HG03575 (cell line): Measurements from ENCODE around the gene MN1.
"Not testable (repeated sequence)": the region's sequence is repeated elsewhere in the genome, so short reads cannot be mapped to it uniquely, and the experiment has no call there.

Experiments used
- ATAC-seq: cut with Tn5 transposase; IDR thresholded peaks from one replicate; pipeline ENCODE4 v1.9.1; 2021; ENCODE audit not compliant: unreplicated experiment, insufficient number of reproducible peaks, low FRiP score; ENCODE audit errors: extremely low read depth

Gene MN1

DNA sequence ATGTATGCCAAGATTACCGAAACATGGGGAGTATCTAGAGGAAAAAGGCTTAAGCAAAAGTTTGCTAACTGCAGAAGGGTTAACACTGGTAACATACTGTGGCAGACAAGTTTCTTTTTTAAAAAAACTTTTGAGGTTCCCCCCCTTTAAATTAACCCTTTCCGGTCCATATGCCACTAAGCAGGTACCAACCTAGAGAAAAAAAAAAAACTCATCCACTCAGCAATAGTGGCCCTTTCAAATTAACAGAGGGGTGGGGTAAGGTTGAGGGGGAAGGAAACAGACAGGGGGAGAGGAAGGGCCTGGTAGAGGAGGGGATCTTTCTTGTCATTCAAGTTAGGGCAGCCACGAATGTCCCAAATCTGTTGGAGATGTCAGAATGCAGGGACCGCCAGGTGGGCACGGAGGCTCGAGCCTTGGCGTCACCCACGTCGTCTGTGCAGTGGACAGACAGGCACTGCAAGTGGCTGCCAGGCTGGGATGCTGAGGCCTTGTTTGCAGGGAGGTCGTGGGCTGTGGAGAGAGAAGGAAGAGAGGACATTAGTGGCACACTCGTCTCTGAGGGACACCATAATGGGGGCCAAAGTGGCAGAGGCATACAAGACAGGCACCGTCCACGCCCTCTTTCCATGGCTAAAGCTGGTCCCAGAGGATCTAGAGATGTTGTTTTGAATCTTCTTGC is 50.8 kb downstream of the MN1 start:
- ATAC-seq = no peak

DNA sequence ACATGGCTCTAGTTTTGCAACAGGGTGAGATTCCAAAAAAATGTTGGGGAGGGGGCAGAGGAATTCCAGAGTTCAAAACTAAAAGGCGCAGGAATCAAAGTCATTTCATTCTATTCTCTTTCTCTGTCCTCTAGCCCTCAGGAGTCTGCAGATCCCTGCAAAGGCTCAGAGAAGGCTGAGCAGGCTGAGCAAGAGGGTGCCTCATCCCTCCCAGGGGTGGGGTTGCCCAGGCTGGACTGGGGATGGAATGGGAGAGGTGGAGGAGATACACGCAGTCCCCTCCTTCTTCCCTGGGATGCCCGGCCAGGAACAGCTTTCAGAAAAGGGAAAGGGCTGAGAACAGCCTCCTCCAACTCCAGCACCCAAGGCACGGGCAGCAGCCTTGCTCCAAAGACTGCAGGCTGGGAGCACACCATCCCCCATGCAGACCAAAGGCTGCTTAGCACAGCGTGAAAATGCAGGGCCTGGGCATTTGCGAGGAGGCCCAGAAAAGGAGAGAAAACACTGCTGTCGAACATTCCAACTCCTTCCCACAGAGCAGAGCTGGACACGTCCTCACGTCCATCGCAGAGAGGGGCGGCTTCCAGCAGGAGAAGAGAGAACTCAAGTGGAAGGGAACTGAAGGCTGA is 51.8 kb downstream of the MN1 start:
- no peak for ATAC-seq

DNA sequence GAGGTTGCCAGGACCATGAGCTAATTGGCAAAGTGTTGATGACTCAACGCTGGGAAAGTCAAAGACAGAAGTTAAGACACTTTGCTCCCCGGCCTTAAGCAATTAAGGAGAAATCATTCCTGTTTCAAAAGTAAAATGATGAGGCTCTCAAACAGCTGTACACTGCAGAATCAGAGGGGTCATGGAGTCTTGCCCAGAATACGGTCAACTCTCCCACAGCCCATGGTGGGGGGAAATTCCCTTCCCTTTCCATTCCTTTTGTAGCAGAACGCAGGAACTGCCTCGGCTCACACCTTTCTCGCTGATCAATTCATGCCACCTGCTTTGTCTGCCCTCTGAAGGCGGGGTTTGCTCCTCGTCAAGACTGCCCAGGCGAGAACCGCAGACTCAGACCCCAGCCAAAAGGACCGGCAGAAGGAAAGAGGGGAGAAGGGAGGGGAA is 52.8 kb downstream of the MN1 start:
- no peak for ATAC-seq

DNA sequence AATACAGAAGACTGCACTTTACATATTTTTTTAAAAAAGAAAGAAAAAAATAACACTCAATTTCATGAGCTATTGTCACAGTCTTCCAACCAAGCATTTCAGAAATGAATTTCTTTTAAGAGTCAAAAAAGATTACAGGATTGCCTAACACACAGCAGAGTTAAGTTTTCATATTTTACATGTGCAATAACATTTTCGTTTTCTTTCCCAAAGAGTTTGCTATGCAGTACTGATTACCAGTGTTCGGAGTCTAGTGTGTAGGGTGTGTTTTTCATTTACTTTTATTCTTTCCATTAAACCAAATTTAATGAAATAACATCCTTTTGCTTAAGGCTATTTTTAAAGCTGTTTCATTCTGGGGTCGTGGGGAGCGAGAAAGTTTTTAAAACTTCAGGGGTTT is 53.2 kb downstream of the MN1 start:
- no peak for ATAC-seq

DNA sequence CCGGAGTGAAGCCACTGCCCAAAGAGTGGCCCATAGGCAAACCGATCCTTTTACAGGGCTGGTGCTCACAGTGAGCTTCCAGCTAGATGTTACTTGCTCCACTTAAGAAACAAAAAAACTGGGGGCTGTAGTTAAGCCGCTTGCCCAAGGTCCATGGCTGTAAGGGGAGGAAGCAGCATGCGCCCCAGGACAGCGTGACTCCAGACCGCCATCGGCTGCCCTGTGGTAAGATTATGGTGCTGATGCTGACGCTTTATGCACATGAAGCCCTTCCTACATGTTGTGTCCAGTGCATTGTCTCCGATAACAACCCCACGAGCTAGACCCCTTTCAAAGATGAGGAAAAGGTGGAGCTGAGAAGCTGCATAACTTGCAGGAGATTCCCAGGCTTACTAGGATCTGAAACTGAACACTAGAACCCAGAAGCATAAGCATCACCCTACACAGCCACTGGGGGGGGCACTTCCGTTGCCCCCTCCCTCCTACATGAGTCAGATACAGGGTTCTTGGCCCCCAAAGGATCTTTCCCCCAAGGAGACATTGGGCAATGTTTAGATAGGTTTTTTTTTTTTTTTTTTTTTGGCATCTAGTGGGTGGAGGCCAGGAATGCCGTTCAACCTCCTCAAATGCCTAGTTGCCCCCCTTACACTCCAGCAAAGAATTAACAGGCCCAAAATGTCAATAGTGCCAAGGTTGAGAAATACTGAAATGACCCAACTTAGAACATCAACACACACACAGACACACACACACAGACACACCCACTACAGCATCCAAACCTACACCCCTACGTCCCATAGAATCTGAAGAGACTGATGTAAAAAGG is 53.9 kb downstream of the MN1 start:
- no peak for ATAC-seq

DNA sequence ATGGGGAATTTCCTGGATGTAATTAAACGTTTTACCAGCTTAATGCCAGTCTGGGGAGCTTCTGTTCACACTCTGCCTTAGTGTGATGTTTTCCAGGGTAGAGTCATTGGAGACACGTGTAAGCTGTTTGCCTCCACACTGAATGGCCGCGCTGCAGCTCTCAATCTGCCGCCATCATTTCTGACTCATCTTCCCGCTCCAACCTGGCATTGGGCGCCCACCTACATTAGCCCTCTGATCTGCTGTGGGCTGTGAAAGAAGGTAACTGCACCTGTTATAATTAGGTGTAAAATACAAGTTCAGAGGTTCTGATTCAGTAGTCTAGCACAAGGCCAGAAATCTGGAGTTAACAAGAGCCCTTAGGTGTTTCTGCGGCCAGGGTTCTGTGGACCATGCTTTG is 54.6 kb downstream of the MN1 start:
- ATAC-seq = no peak

DNA sequence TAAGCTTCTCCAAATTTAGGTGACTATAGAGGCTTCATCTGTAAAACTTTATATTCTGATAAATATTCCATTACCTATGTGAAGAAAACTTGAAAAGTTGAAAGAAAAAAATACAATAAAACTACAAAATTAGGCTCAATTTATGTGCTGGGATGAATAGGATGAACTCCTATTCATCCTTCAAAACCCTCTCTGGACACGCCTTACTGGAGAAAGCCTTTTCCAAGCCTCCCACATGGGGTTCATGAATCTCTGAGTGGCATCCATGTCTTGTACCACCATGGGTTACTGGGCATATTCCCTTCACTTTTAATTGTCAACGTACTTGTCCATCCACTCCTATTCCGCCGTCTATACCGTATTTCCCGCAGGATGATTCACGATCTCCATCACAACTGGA is 55.7 kb downstream of the MN1 start:
- ATAC-seq = no peak

DNA sequence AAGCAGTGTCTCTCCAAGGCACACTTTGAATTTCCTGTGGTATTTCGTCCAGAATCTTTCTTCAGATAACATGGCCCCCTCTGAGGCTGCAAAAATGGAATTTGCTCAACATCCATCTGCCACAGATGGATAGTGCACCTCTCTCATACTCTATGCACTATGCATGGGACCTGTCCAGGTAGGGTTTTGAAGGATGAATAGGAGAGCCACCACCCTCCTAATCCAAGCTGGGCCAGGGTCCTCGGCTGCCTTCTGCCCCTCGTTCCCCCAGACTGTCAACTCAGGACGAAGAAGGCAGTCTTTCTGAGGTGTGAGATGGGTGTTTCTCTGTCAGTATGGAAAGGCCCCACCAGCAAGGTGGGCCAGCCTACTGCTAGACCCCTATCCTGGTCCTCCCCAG is 56.4 kb downstream of the MN1 start:
- ATAC-seq = no peak

DNA sequence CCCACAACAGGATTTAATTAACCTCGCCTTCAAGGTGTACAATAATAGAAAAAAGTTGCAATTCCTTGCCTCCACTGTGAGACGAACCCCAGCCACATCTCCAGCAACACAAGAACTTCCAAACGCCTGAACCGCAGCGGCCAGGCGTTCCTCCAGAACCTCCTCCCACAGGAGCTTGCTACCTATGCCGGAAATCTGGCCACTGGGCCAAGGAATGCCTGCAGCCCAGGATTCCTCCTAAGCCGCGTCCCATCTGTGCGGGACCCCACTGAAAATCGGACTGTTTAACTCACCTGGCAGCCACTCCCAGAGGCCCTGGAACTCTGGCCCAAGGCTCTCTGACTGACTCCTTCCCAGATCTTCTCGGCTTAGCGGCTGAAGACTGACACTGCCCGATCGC is 57.5 kb downstream of the MN1 start:
- ATAC-seq = not testable (repeated sequence)

DNA sequence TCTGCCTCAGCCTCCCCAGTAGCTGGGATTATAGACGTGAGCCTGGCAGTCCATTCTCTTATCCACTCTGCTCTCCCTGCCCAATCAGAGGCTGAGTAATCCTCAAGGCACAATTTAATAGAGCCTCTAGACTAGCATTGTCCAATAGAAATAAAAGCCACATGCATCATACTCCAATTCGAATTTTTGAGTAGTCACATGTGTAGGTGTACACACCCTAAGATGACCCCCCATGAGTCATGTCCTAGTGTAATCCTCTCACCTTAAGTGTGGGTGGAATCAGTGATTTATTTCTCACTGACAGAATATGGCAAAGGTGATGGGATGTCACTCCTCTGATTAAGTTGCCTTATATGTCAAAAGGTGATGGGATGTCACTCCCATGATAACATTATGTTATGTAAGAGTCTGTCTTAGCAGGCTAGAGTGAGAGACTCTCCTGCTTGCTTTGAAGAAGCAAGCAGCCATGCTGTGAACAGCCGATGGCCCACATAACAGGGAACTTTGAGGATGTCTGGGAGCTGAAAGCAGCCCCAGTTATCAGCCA is 61.3 kb downstream of the MN1 start:
- ATAC-seq = no peak

DNA sequence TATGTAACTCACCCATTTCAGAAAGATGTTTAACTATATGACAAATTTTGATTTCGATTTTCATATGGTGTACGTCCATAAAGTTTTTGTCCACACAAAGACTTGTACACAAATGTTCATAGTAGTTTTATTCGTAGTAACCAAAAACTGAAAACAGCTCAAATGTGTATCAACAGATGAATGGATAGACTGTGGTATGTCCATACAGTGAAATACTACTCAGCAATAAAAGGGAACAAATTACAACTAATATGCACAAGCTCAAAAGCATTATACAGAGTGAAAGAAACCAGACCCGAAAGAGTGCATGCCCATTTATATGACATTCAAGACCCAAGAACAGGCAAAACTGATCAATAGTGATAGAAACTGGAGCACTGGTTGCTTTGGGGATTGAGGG is 64.0 kb downstream of the MN1 start:
- no peak for ATAC-seq

DNA sequence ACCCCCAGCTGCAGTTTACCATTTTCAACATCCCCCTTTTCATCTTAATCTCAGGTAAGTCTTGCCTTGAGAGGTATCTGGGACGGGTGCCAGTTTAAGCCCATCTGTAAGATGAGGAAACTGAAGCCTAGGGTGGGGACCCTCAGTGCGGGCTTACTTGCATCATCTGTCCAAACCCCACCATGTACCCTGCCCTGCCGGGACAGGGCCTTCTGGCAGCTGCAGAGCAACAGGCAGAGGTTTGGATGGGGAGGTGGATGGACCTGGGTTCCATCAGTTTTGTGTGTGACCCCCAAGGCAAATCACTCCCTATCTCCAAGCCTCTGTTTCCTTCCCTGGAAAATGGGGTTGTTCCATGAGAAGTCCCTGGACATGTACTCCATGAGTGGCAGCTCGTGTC is 67.5 kb downstream of the MN1 start:
- ATAC-seq = no peak

DNA sequence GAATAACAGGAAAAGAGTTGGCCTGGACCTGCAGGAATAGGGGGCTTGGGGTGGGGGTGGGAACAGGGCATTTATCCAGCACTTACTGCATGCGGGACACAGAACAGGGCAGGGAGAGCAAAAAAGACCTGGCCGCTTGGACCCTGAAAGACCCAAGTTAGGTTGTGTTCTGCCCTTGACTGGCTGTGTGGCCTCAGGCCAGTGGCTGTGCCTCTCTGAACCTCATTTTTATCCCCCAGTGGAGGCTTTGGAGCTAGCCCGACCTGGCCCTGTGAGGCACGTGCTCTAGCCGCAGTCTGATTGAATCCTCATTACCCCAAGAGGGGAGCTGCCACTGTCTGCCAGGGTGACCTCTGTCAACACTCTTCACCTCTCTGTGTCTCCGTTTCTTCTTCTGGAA is 68.7 kb downstream of the MN1 start:
- ATAC-seq = no peak

DNA sequence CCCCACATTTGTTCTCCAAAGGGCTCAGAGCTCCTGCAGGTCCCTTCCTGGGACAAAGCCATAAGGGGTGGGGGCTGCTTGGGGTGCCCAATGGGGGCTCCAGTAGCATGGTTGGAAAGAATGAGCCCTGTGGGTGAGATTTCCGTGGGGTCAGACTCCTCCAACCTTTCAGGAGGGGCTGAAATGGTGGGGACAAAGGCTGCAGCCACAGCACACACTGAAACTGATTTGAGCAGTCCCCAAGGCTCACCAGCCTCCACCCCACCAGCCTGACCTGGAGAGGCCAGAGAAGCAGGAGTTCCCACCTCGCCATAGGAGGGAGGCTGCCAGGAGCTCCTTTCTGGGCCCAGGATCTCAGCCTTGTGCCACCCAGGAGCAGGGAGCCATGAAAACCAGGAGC is 69.2 kb downstream of the MN1 start:
- no peak for ATAC-seq

DNA sequence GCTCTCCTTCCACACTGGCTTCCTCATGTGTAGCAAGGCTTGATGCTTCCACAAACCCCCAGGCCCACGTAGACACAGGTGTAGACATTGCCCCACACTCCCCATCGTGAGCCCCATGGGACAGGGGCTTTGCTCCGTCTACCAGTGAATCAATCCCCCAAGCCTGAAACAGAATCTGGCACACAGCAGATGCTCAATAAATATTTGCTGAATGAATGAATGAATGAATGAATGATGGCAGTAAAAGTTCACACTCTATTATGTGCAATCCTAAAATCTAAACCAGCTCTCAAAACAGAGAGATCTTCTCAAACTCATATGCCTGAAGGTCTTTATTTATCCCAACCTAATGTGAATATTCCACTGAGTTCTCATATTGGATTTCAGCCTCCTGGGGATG is 69.9 kb downstream of the MN1 start:
- ATAC-seq = no peak

DNA sequence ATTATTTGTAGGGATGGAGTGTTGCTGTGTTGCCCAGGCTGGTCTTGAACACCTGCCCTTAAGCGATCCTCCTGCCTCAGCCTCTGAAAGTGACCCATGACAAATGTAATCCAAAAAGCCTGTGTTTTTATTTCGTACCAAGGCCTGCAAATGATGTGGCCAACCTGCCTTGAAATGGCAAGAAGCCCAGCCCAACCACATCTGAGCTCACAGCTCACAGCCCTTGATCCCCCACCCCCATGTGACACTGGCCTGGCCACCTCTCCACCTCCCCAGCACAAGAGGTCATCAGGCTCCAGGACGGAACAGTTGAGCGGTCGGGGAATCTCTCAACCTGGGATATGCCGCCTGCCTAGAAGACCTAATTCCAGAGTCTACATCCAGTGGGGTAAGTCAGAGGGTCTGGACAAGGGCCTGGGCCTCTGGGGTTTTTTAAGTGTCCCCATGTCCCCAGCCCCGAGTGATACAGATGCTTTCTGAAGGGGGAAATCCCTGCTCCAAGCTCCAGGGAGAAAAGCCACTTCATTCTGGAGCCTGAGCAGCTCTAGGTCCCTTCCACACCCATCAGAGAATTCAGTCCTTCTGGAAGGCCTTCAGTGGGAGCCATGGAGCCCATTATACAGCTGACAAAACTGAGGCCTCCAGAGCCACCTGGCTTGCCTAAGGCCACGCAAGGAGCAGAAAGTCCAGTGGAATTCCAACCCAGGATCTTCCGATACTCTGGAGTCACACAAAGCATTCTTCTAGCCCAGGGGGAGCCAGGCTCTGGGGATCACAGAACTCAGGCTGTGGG is 70.7 kb downstream of the MN1 start:
- ATAC-seq = no peak

DNA sequence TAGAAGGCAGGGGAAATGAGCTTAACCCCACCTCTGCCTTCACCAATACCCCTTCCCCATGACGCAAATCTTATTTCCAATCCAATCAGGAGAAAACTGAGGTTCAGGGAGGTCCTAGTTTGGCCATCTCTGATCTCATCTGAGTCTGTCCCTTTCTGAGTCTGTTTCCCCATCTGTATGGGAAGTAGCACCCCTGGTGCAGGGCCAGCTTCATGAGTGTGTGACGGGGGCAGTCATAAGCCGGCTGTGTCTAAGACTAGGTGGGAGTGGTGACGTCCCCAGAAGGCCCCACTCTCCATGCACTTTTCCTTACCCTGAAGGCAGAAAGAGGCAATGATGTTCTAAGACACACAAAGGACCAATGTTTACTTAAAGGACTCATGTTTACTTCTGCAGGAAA is 72.3 kb downstream of the MN1 start:
- ATAC-seq = no peak

DNA sequence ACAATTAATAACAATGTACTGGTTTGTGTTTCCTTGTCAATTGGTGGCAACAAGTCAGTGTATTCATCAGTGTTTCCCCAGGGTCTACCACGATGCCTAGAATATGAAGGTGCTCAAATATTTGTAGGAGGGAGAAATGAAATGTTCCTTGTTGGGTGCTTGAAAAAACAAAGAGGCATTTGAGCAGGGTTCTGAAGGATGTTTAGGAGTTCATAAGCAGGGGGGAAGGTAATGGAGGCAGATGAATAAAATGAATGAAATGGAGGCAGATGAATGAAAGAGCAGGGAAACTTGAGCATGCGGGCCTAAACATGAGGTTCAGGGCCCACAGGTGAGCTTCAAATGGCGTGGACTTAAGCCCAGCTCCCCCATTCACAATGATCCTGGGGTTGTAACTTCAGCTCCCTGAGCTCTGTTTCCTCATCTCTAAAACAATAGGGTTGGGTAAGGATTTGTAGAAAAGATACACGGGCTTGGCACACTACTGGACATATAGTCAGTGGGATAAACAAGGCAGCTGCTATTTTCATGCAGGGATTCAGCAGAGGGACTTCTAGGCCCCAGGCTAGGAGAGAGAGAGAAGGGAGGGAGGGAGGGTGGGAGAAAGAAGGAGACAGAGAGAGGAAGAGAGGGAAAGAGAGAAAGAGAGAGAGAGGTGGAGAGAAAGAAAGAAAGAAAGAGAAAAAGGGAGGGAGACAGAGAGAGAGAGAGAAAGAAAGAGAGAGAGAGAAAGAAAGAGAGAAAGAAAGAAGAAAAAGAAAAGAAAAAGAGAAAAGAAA is 73.7 kb downstream of the MN1 start:
- ATAC-seq = no peak
